Caco-2 (cell line): Measurements from ENCODE around the gene TRAPPC2L. TPM values are rescaled to one million over a fixed set of nuclear protein-coding genes. Genes with fewer than 3 reads are reported as not detected.

Experiments
- BruUV-seq: library from RNA; stranded (reverse); fragments of 400-500 nt; replicated peaks from 2 replicates; lab custom pipeline; 2021; lab: Mats Ljungman, UMichigan
- CTCF ChIA-PET: fragments of 300-600 bp; sonication (Branson Sonifier 250); formaldehyde crosslinking; loops from one replicate; lab custom pipeline; 2022; ENCODE audit warnings: antibody characterized with exemption; lab: Charles Lee
- POLR2A ChIA-PET: fragments of 300-600 bp; sonication (Branson Sonifier 250); formaldehyde crosslinking; loops from one replicate; lab custom pipeline; 2022; ENCODE audit warnings: antibody characterized with exemption; lab: Charles Lee
- DNase-seq, 2 experiments: peaks; one replicate each; pipeline versions ENCODE4 v3.0.0 to v3.0.0-alpha.2; 2020 to 2022
- H3K27me3 ChIP-seq: replicated peaks from 2 replicates; pipeline ENCODE4 v1.6.0; 2011; ENCODE audit warnings: low read length; ENCODE audit not compliant: control insufficient read depth, insufficient read depth
- H3K36me3 ChIP-seq: 2 replicates; pipeline ENCODE4 v1.5.1; 2011; ENCODE audit warnings: low read length; ENCODE audit not compliant: control insufficient read depth, insufficient read depth
- H3K4me1 ChIP-seq: fragments of 250-450 bp; sonication (Bioruptor Pico); 2 replicates; pipeline ENCODE4 v1.5.1; 2020; ENCODE audit warnings: mild to moderate bottlenecking
- H3K4me3 ChIP-seq: 2 replicates; pipeline ENCODE4 v1.5.1; 2011; ENCODE audit warnings: low read depth, mild to moderate bottlenecking, control low read depth, low read length
- H3K9me3 ChIP-seq: fragments of 250-450 bp; sonication (Bioruptor Pico); 2 replicates; pipeline ENCODE4 v1.5.1; 2020; ENCODE audit warnings: mild to moderate bottlenecking, moderate library complexity
- H3K27ac Mint-ChIP-seq: one replicate; pipeline ENCODE4 v1.8.0; 2022; ENCODE audit warnings: mixed read lengths; ENCODE audit not compliant: unreplicated experiment
- H3K27me3 Mint-ChIP-seq: one replicate; pipeline ENCODE4 v1.8.0; 2022; ENCODE audit warnings: mixed read lengths; ENCODE audit not compliant: insufficient read depth, unreplicated experiment
- H3K36me3 Mint-ChIP-seq: one replicate; pipeline ENCODE4 v1.8.0; 2022; ENCODE audit warnings: mild to moderate bottlenecking, mixed read lengths; ENCODE audit not compliant: insufficient read depth, unreplicated experiment
- H3K4me1 Mint-ChIP-seq: one replicate; pipeline ENCODE4 v1.8.0; 2022; ENCODE audit warnings: low read depth, mixed read lengths; ENCODE audit not compliant: unreplicated experiment
- H3K4me3 Mint-ChIP-seq: one replicate; pipeline ENCODE4 v1.8.0; 2022; ENCODE audit warnings: mild to moderate bottlenecking, moderate library complexity, mixed read lengths; ENCODE audit not compliant: unreplicated experiment
- H3K9me3 Mint-ChIP-seq: one replicate; pipeline ENCODE4 v1.8.0; 2022; ENCODE audit warnings: mixed read lengths; ENCODE audit not compliant: unreplicated experiment
- intact Hi-C: fragments of 100-400 bp; cut with micrococcal nuclease; formaldehyde crosslinking; loops from one replicate; pipeline ENCODE4 v1.10.0; 2022; ENCODE audit not compliant: unreplicated experiment
- total RNA-seq: library from RNA; stranded (reverse); gene quantifications from 2 replicates; pipeline ENCODE4 v1.2.3, GENCODE V29; 2022
- TF ChIP-seq, protein P1 (sequence below), 2 experiments: fragments of 200-600 bp in 1 of 2; IDR thresholded peaks; 1 replicate in 1 of 2; 2 replicates in 1 of 2; pipeline versions ENCODE4 v1.5.1 to v1.8.0; 2011 to 2022; ENCODE audit warnings: antibody characterized with exemption in 1 of 2, control low read depth in 1 of 2, inconsistent platforms in 1 of 2, low read depth in 1 of 2, low read length in 1 of 2, mild to moderate bottlenecking in 1 of 2, moderate library complexity in 1 of 2; ENCODE audit not compliant: insufficient read depth in 1 of 2, severe bottlenecking in 1 of 2, unreplicated experiment in 1 of 2

TRAPPC2L gene
- total RNA-seq, 1 experiment from 2014 or later, result 179 TPM

DNA sequence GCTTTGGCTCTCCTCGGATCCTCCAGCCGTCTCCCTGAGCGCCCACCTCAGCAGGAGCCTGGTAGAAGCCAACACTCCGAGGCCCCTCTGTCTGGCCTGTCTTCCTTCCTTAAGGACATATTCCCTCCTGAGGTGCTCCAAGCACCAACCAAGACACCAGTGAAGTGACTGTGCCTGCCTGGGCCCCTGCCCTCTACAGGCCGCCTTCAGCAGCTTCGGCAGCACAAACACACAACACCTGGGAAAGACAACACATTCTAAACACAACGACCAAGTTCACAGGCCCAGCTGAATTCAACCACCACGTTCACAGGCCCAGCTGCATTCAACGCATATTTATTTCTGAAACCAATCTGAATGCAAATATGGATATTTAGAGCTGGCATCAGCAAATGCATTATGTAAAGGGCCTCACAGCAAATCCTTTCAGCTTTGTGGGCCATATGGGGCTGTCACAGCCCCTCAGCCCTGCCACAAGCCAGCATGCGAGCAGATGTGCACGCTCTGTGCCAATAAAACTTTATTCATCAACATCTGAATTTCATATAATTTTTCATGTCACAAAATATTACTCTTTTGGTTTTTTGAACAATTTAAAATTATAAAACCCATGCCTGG is 12.4 kb upstream of the TRAPPC2L start:
- intact Hi-C loops, result no loop called here
- Mint-ChIP-seq H3K9me3 (no peaks in the 10 kb centered on the region), H3K36me3 (peaks cover 18% of the 10 kb centered on the region), H3K4me3 (no peak overlapping the region), H3K27me3 (no peaks in the 10 kb centered on the region), H3K4me1 (no peaks in the 10 kb centered on the region), H3K27ac (no peak overlapping the region)
- ChIA-PET POLR2A (no interaction called here), CTCF (no interaction called here)
- TF ChIP-seq, protein P1, sequence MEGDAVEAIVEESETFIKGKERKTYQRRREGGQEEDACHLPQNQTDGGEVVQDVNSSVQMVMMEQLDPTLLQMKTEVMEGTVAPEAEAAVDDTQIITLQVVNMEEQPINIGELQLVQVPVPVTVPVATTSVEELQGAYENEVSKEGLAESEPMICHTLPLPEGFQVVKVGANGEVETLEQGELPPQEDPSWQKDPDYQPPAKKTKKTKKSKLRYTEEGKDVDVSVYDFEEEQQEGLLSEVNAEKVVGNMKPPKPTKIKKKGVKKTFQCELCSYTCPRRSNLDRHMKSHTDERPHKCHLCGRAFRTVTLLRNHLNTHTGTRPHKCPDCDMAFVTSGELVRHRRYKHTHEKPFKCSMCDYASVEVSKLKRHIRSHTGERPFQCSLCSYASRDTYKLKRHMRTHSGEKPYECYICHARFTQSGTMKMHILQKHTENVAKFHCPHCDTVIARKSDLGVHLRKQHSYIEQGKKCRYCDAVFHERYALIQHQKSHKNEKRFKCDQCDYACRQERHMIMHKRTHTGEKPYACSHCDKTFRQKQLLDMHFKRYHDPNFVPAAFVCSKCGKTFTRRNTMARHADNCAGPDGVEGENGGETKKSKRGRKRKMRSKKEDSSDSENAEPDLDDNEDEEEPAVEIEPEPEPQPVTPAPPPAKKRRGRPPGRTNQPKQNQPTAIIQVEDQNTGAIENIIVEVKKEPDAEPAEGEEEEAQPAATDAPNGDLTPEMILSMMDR (IDR thresholded peaks at IDR 0.05; ENCODE audit: insufficient read depth in 1 of 2, low read depth in 1 of 2, low read length in 1 of 2, severe bottlenecking in 1 of 2, unreplicated experiment in 1 of 2), result peak in 1 of 2 experiments; percentile 39
- Histone ChIP-seq H3K27me3 (no peaks in the 10 kb centered on the region), H3K36me3 (peaks cover 4% of the 10 kb centered on the region), H3K4me3 (no peak overlapping the region), H3K9me3 (no peaks in the 10 kb centered on the region), H3K4me1 (no peaks in the 10 kb centered on the region)
- BruUV-seq, result no TSS peak
- DNase-seq, result no peak

DNA sequence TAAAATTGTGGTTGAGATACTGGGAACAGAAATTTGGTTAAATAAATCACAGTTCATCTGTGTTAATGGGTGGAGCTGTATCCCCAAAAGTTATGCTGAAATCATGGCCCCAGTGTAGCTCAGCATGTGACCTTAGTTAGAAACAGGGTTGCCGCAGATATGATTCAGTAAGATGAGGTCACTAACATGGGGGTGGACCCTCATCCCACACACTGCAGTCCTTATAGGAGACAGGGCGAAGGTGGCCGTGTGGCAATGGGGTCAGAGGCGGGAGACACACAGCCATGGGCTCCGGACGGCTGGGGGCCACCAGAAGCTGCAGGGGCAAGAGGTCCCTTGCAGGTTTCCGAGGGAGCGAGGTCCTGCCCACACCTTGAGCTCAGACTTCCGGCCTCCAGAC is 10.8 kb upstream of the TRAPPC2L start:
- no TSS peak for BruUV-seq
- intact Hi-C loops, result no loop called here
- Mint-ChIP-seq H3K27me3 (no peaks in the 10 kb centered on the region), H3K4me3 (no peak overlapping the region), H3K36me3 (peaks cover 11% of the 10 kb centered on the region), H3K27ac (no peak overlapping the region), H3K9me3 (no peaks in the 10 kb centered on the region), H3K4me1 (no peaks in the 10 kb centered on the region)
- Histone ChIP-seq H3K36me3 (peaks cover 3% of the 10 kb centered on the region), H3K4me1 (no peaks in the 10 kb centered on the region), H3K9me3 (no peaks in the 10 kb centered on the region), H3K4me3 (no peak overlapping the region), H3K27me3 (no peaks in the 10 kb centered on the region)
- CTCF ChIA-PET, result interaction anchor here (0.7 kb wide), 1 partner anchor 11 kb away, joined by 3 read pairs; the partner anchor contains the start of genes GALNS and TRAPPC2L
- POLR2A ChIA-PET, result no interaction called here
- DNase-seq, result no peak
- TF ChIP-seq, protein P1 (IDR thresholded peaks at IDR 0.05; ENCODE audit: insufficient read depth in 1 of 2, low read depth in 1 of 2, low read length in 1 of 2, severe bottlenecking in 1 of 2, unreplicated experiment in 1 of 2), result no peak

DNA sequence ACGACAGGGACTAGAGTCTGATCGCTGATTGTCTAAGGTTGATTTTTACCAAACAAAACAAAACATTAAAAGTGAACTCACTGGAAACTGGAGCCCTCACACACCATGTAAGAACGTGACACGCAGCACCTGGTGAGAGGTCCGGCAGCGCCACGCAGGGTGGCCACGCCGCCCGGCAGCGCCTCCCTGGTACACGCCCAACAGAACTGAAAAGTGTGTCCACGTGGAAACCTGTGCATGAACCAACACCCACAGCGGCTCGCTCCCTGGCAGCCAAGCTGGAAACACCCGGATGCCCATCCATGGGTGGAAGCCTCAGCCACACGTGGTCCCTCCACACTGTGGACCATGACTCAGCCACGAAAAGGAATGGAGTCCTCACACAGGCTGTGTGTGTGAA is 9.3 kb upstream of the TRAPPC2L start:
- Mint-ChIP-seq H3K36me3 (peaks cover 10% of the 10 kb centered on the region), H3K27ac (no peak overlapping the region), H3K27me3 (no peaks in the 10 kb centered on the region), H3K4me3 (no peak overlapping the region), H3K4me1 (no peaks in the 10 kb centered on the region), H3K9me3 (no peaks in the 10 kb centered on the region)
- CTCF ChIA-PET, result no interaction called here
- POLR2A ChIA-PET, result no interaction called here
- no TSS peak for BruUV-seq
- no peak for DNase-seq
- no peaks in the 10 kb centered on the region for H3K4me1 ChIP-seq
- no peak overlapping the region for H3K4me3 ChIP-seq
- peaks cover 3% of the 10 kb centered on the region; the same call in 1 of the 2 replicates for H3K36me3 ChIP-seq
- H3K9me3 ChIP-seq, result no peaks in the 10 kb centered on the region
- intact Hi-C loops, result no loop called here
- TF ChIP-seq, protein P1 (IDR thresholded peaks at IDR 0.05; ENCODE audit: insufficient read depth in 1 of 2, low read depth in 1 of 2, low read length in 1 of 2, severe bottlenecking in 1 of 2, unreplicated experiment in 1 of 2), result no peak
- H3K27me3 ChIP-seq, result no peaks in the 10 kb centered on the region
